CD8-positive, alpha-beta memory T cell (primary cell): ENCODE results near the gene TMED10. TPM values are rescaled to one million over a fixed set of nuclear protein-coding genes. Genes with fewer than 3 reads are reported as not detected.
A peak's percentile ranks its signal among the peaks of the same experiment; 100 is the strongest.

Experiments
- CTCF ChIA-PET: fragments of 350-600 bp; sonication (Branson Sonifier 250); formaldehyde crosslinking; loops from one replicate; lab custom pipeline; 2021; ENCODE audit warnings: antibody characterized with exemption; lab: Charles Lee
- POLR2A ChIA-PET: fragments of 350-600 bp; sonication (Branson Sonifier 250); formaldehyde crosslinking; loops from one replicate; lab custom pipeline; 2021; ENCODE audit warnings: antibody characterized with exemption; lab: Charles Lee
- DNase-seq, 5 donors: peaks; one replicate each; pipeline versions ENCODE4 v3.0.0 to v3.0.0-alpha.2; 2020 to 2022; ENCODE audit warnings: mixed read lengths in 1 of 5
- H3K27ac ChIP-seq: one replicate; pipeline ENCODE4 v1.7.0; 2013; ENCODE audit warnings: low read depth, mild to moderate bottlenecking, low read length, moderate library complexity
- H3K27me3 ChIP-seq: 2 replicates; pipeline ENCODE4 v1.7.0; 2013; ENCODE audit warnings: low read length, mild to moderate bottlenecking; ENCODE audit not compliant: insufficient read depth, poor library complexity, severe bottlenecking
- H3K36me3 ChIP-seq: 2 replicates; pipeline ENCODE4 v1.7.0; 2013; ENCODE audit warnings: mild to moderate bottlenecking, low read length, moderate library complexity; ENCODE audit not compliant: insufficient read depth
- H3K4me1 ChIP-seq: 2 replicates; pipeline ENCODE4 v1.7.0; 2013; ENCODE audit warnings: mild to moderate bottlenecking, low read length, moderate library complexity; ENCODE audit not compliant: insufficient read depth
- H3K4me3 ChIP-seq: 2 replicates; pipeline ENCODE4 v1.7.0; 2013; ENCODE audit warnings: mild to moderate bottlenecking, low read length
- H3K9me3 ChIP-seq: 2 replicates; pipeline ENCODE4 v1.7.0; 2013; ENCODE audit warnings: mild to moderate bottlenecking, low read length
- H3K27ac Mint-ChIP-seq, 8 donors: one replicate each; pipeline ENCODE4 v1.8.0; 2020 to 2021; ENCODE audit warnings: mixed read lengths in 8 of 8, mild to moderate bottlenecking in 6 of 8, inconsistent platforms in 3 of 8, moderate library complexity in 3 of 8
- H3K27me3 Mint-ChIP-seq, 2 donors: one replicate each; pipeline ENCODE4 v1.8.0; 2020 to 2021; ENCODE audit warnings: mixed read lengths in 2 of 2, mild to moderate bottlenecking in 1 of 2, moderate library complexity in 1 of 2
- H3K36me3 Mint-ChIP-seq, 3 donors: one replicate each; pipeline ENCODE4 v1.8.0; 2020 to 2021; ENCODE audit warnings: mixed read lengths in 3 of 3, inconsistent platforms in 1 of 3, mild to moderate bottlenecking in 1 of 3
- H3K4me1 Mint-ChIP-seq, 3 donors: one replicate each; pipeline ENCODE4 v1.8.0; 2020 to 2021; ENCODE audit warnings: mixed read lengths in 3 of 3, inconsistent platforms in 1 of 3, mild to moderate bottlenecking in 1 of 3
- H3K4me3 Mint-ChIP-seq, 7 donors: one replicate each; pipeline ENCODE4 v1.8.0; 2020 to 2021; ENCODE audit warnings: mixed read lengths in 7 of 7, mild to moderate bottlenecking in 6 of 7, moderate library complexity in 4 of 7, inconsistent platforms in 2 of 7
- H3K9me3 Mint-ChIP-seq, 5 donors: one replicate each; pipeline ENCODE4 v1.8.0; 2020 to 2022; ENCODE audit warnings: mixed read lengths in 5 of 5, mild to moderate bottlenecking in 3 of 5, moderate library complexity in 2 of 5, inconsistent platforms in 1 of 5
- polyA plus RNA-seq: library from polyadenylated mRNA; unstranded; fragments of 300-500 nt; fragmentation: Illumina TruSeq; gene quantifications from one replicate; pipeline ENCODE4 v1.2.3, GENCODE V29; 2021
- total RNA-seq, 2 experiments: library from RNA; stranded (reverse); gene quantifications; one replicate each; pipeline ENCODE4 v1.2.3, GENCODE V29; 2021

Gene TMED10
- total and polyA plus RNA-seq, 3 experiments from 2014 or later, result 178 to 321 (median 178) TPM

DNA sequence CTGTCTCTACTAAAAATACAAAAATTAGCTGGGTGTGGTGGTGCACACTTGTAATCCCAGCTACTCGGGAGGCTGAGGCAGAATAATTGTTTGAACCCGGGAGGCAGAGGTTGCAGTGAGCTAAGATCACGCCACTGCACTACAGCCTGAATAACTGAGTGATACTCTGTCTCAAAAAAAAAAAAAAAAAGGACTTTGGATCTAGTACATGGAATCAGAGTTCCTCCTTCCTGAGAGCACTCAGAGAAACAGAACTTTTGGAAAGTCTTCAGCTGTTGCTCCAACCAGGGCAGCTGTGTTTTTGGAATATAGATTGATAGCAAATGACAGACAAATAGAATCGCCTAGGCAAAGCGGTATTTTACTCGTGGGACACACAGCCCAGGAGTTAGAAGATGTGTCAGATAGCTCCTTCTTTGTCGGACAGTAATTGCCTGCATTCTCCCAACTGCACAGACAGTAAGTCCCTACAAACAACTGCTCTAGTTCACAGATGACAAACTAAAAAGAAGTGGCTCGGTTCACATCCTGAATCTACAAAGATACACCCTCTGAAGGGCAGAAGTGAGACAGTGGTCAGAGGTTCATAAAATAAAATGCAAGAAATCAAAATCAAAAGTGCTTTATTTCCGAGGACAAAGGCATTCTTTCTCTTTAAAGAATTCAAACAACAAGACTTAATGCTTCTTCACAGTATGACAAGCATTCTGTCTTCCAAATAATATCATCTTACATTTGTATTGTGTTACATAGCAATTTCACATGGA lies 32.5 kb downstream of the TMED10 start:
- Histone ChIP-seq H3K27ac (no peak overlapping the region), H3K4me3 (no peak overlapping the region), H3K27me3 (no peaks in the 10 kb centered on the region), H3K9me3 (no peaks in the 10 kb centered on the region), H3K4me1 (peaks cover 50% of the 10 kb centered on the region), H3K36me3 (no peaks in the 10 kb centered on the region)
- peak overlapping the region in 6 of 8 donors; percentile 33 to 62 (median 57) for H3K27ac Mint-ChIP-seq
- no peaks in the 10 kb centered on the region for H3K27me3 Mint-ChIP-seq
- H3K36me3 Mint-ChIP-seq, result peaks cover 0 to 51% (median 22%) of the 10 kb centered on the region in 3 donors
- no peaks in the 10 kb centered on the region for H3K9me3 Mint-ChIP-seq
- peaks cover 53 to 83% (median 74%) of the 10 kb centered on the region in 3 donors for H3K4me1 Mint-ChIP-seq
- no peak overlapping the region for H3K4me3 Mint-ChIP-seq
- no peak for DNase-seq
- POLR2A ChIA-PET, result no interaction called here
- CTCF ChIA-PET, result interaction anchor here (1.0 to 2.1 kb wide), 4 partner anchors 9 to 345 kb away, joined by 3 to 12 read pairs (median 4); no protein-coding TSS in a partner anchor

DNA sequence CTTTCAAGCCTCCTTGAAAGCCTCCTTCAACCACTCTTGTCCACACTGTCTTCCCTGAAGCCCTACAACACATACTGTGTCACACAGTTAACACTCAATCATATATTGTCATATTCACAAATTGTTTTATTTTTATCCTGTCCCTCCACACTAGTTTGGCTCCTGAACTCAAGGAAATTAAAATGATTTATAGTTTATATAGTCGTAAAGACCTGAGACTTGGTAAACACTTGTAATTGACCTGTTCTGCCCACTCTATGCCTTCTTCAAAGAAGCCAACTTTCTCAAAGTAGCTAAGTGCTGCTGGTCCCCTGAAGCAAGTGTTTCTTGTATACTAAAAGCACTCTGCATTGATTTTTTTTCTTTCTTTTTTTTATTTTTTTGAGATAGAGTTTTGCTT lies 33.9 kb downstream of the TMED10 start:
- no peak for DNase-seq
- Histone ChIP-seq H3K27ac (no peak overlapping the region), H3K27me3 (no peaks in the 10 kb centered on the region), H3K4me1 (peaks cover 59% of the 10 kb centered on the region), H3K36me3 (no peaks in the 10 kb centered on the region), H3K9me3 (no peaks in the 10 kb centered on the region), H3K4me3 (no peak overlapping the region)
- peaks cover 0 to 41% (median 18%) of the 10 kb centered on the region in 3 donors for H3K36me3 Mint-ChIP-seq
- ChIA-PET CTCF (interaction anchor here (2.1 kb wide), 1 partner anchor 152 kb away, joined by 12 read pairs; no protein-coding TSS in a partner anchor), POLR2A (no interaction called here)
- no peaks in the 10 kb centered on the region for H3K9me3 Mint-ChIP-seq
- H3K27me3 Mint-ChIP-seq, result no peaks in the 10 kb centered on the region
- H3K4me3 Mint-ChIP-seq, result no peak overlapping the region
- H3K27ac Mint-ChIP-seq, result peak overlapping the region; percentile 38 to 91 (median 80)
- H3K4me1 Mint-ChIP-seq, result peaks cover 55 to 84% (median 80%) of the 10 kb centered on the region in 3 donors

DNA sequence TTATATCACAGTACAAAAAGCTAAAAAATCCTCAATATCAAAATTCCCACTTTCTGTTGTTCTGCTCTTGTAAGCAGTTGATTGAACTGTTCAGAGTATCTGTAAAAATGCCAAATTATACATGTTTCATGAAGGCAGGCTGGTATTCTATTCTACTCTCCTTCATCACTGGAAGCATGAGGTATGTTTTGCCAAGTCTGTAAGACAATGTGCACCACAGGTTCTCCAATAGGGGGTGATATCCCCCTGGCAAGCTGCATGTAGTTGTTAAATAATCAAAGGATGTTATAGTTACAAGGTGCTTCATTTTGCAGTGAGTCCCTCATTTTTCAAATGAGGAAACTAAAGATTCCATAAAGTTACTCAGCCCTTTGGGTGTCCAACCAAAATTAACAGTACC lies 34.4 kb downstream of the TMED10 start:
- Mint-ChIP-seq H3K9me3 (no peaks in the 10 kb centered on the region), H3K4me3 (peak overlapping the region in 1 of 7 donors; percentile 24), H3K4me1 (peaks cover 55 to 82% (median 79%) of the 10 kb centered on the region in 3 donors), H3K27me3 (no peaks in the 10 kb centered on the region), H3K27ac (peak overlapping the region; percentile 38 to 91 (median 80)), H3K36me3 (peaks cover 0 to 38% (median 18%) of the 10 kb centered on the region in 3 donors)
- DNase-seq, result peak in 3 of 5 donors; percentile 9 to 51 (median 40)
- ChIA-PET CTCF (interaction anchor here (1.7 to 2.3 kb wide), 2 partner anchors 153 to 156 kb away, joined by 5 to 12 read pairs; no protein-coding TSS in a partner anchor), POLR2A (interaction anchor here (0.6 kb wide), 1 partner anchor 159 kb away, joined by 4 read pairs; no protein-coding TSS in a partner anchor)
- Histone ChIP-seq H3K27ac (no peak overlapping the region), H3K4me1 (peaks cover 57% of the 10 kb centered on the region), H3K27me3 (no peaks in the 10 kb centered on the region), H3K9me3 (no peaks in the 10 kb centered on the region), H3K4me3 (no peak overlapping the region), H3K36me3 (no peaks in the 10 kb centered on the region)

DNA sequence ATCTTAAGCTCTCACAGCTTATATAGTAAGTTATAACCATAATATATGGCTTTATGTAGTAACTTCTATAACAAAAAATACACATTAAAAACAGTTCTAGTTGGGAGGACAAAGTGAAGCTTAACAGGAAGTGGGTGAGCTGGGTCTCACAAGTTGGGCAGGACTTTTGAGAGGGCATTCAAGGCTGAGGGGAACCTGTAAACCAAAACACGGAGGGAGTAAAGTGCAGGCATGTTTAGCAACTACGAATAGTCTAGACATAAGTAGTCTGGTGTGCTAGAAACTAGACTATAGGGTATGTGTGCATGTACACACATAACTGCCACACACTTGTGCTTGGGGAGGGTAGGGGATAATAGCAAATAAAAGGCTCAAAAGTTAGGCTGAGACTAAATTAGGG lies 35.4 kb downstream of the TMED10 start:
- H3K27me3 Mint-ChIP-seq, result no peaks in the 10 kb centered on the region
- no peaks in the 10 kb centered on the region for H3K9me3 ChIP-seq
- ChIA-PET CTCF (interaction anchor here (0.6 to 2.3 kb wide), 8 partner anchors 10 to 349 kb away, joined by 3 to 12 read pairs (median 4); partner anchors contain the start of gene NEK9), POLR2A (no interaction called here)
- H3K4me3 ChIP-seq, result no peak overlapping the region
- DNase-seq, result peak in 1 of 5 donors; percentile 19
- H3K36me3 Mint-ChIP-seq, result peaks cover 0 to 36% (median 10%) of the 10 kb centered on the region in 3 donors
- H3K27me3 ChIP-seq, result no peaks in the 10 kb centered on the region
- H3K27ac Mint-ChIP-seq, result peak overlapping the region; percentile 38 to 91 (median 87)
- H3K4me1 ChIP-seq, result peaks cover 48% of the 10 kb centered on the region
- no peaks in the 10 kb centered on the region for H3K9me3 Mint-ChIP-seq
- H3K27ac ChIP-seq, result no peak overlapping the region
- H3K4me1 Mint-ChIP-seq, result peaks cover 48 to 76% (median 76%) of the 10 kb centered on the region in 3 donors
- no peaks in the 10 kb centered on the region for H3K36me3 ChIP-seq
- peak overlapping the region in 3 of 7 donors; percentile 7 to 30 (median 17) for H3K4me3 Mint-ChIP-seq

- no peaks in the 10 kb centered on the region for H3K27me3 Mint-ChIP-seq
- ChIA-PET CTCF (interaction anchor here (0.6 to 2.3 kb wide), 8 partner anchors 9 to 349 kb away, joined by 3 to 12 read pairs (median 4); partner anchors contain the start of gene NEK9), POLR2A (no interaction called here)
- H3K27ac Mint-ChIP-seq, result peak overlapping the region in 4 of 8 donors; percentile 46 to 91 (median 67)
- no peaks in the 10 kb centered on the region for H3K9me3 Mint-ChIP-seq
- DNase-seq, result no peak
- H3K4me3 Mint-ChIP-seq, result no peak overlapping the region
- Histone ChIP-seq H3K36me3 (no peaks in the 10 kb centered on the region), H3K9me3 (no peaks in the 10 kb centered on the region), H3K27ac (no peak overlapping the region), H3K27me3 (no peaks in the 10 kb centered on the region), H3K4me3 (no peak overlapping the region), H3K4me1 (peaks cover 48% of the 10 kb centered on the region)
- peaks cover 46 to 74% (median 73%) of the 10 kb centered on the region in 3 donors for H3K4me1 Mint-ChIP-seq
- peaks cover 0 to 38% (median 9%) of the 10 kb centered on the region in 3 donors for H3K36me3 Mint-ChIP-seq
Measured at GRCh38 chr14:75140620-75141019, 35.8 kb downstream of the TMED10 start.

- Mint-ChIP-seq H3K4me1 (peaks cover 37 to 62% (median 61%) of the 10 kb centered on the region in 3 donors), H3K27me3 (no peaks in the 10 kb centered on the region), H3K27ac (peak overlapping the region in 7 of 8 donors; percentile 58 to 92 (median 81)), H3K9me3 (no peaks in the 10 kb centered on the region), H3K36me3 (peaks cover 2 to 41% (median 10%) of the 10 kb centered on the region in 3 donors), H3K4me3 (no peak overlapping the region)
- Histone ChIP-seq H3K27ac (no peak overlapping the region), H3K4me3 (no peak overlapping the region), H3K4me1 (peaks cover 35% of the 10 kb centered on the region), H3K36me3 (peaks cover 9% of the 10 kb centered on the region), H3K27me3 (no peaks in the 10 kb centered on the region), H3K9me3 (no peaks in the 10 kb centered on the region)
- DNase-seq, result no peak
- POLR2A ChIA-PET, result no interaction called here
- CTCF ChIA-PET, result interaction anchor here (1.5 to 5.5 kb wide), 3 partner anchors 9 to 165 kb away, joined by 3 to 26 read pairs (median 13); no protein-coding TSS in a partner anchor
Measured at GRCh38 chr14:75139185-75139584, 37.2 kb downstream of the TMED10 start.

DNA sequence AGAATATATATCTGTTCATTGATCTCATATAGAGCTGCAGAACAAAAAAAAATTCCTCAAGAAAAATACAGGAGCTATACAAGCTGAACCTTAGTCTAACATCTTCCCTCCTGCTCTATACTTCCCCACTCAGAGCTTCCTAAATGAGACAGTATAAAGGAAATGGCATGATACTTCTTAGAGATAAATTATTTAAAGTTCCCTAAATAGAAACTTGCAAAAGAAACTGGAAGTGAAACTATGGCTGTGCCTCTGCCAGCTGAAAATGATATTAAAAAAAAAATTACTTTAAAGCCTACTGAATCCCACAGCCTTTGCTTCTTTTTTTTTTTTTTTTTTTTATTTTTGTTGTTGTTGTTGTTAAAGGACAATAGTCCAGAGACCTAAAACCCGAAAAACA lies 37.9 kb downstream of the TMED10 start:
- Mint-ChIP-seq H3K27ac (peak overlapping the region; percentile 42 to 90 (median 78)), H3K36me3 (peaks cover 8 to 43% (median 15%) of the 10 kb centered on the region in 3 donors)

More for the DNA sequence above, 37.9 kb downstream of the TMED10 start:
- no peak overlapping the region for H3K4me3 ChIP-seq
- peaks cover 14% of the 10 kb centered on the region for H3K36me3 ChIP-seq
- H3K27ac ChIP-seq, result no peak overlapping the region
- Mint-ChIP-seq H3K4me1 (peaks cover 35 to 57% (median 56%) of the 10 kb centered on the region in 3 donors), H3K9me3 (no peaks in the 10 kb centered on the region), H3K4me3 (peak overlapping the region in 2 of 7 donors; percentile 47 to 81), H3K27me3 (no peaks in the 10 kb centered on the region)
- ChIA-PET CTCF (interaction anchor here (1.1 to 5.5 kb wide), 4 partner anchors 8 to 350 kb away, joined by 3 to 26 read pairs (median 8); no protein-coding TSS in a partner anchor), POLR2A (interaction anchor here (0.8 kb wide), 1 partner anchor 139 kb away, joined by 6 read pairs; no protein-coding TSS in a partner anchor)
- no peaks in the 10 kb centered on the region for H3K9me3 ChIP-seq
- no peaks in the 10 kb centered on the region for H3K27me3 ChIP-seq
- H3K4me1 ChIP-seq, result peaks cover 32% of the 10 kb centered on the region
- DNase-seq, result no peak
